GM23338 (cell line): ENCODE results near the gene SUPT3H.

Experiments
- EZH2 ChIP-seq: fragments of 200-600 bp; sonication (generic); IDR thresholded peaks from one replicate; pipeline ENCODE4 v1.8.0; 2017; ENCODE audit warnings: antibody characterized with exemption, mild to moderate bottlenecking, low read depth; ENCODE audit not compliant: unreplicated experiment
- STAT1 ChIP-seq: IDR thresholded peaks from one replicate; pipeline ENCODE4 v1.6.1; 2016; ENCODE audit warnings: antibody characterized with exemption; ENCODE audit not compliant: unreplicated experiment
- TF ChIP-seq, protein P1 (sequence below): IDR thresholded peaks from one replicate; pipeline ENCODE4 v1.6.1; 2018; ENCODE audit warnings: antibody characterized with exemption; ENCODE audit not compliant: unreplicated experiment
- TF ChIP-seq, protein P2 (sequence below), 2 experiments: fragments of 200-600 bp in 1 of 2; sonication (generic) in 1 of 2; conservative IDR thresholded peaks; 2 replicates each; pipeline versions ENCODE4 v1.5.1 to v1.6.1; 2016 to 2017; ENCODE audit warnings: antibody characterized with exemption in 2 of 2, low read depth in 2 of 2, mild to moderate bottlenecking in 2 of 2, moderate library complexity in 1 of 2

DNA sequence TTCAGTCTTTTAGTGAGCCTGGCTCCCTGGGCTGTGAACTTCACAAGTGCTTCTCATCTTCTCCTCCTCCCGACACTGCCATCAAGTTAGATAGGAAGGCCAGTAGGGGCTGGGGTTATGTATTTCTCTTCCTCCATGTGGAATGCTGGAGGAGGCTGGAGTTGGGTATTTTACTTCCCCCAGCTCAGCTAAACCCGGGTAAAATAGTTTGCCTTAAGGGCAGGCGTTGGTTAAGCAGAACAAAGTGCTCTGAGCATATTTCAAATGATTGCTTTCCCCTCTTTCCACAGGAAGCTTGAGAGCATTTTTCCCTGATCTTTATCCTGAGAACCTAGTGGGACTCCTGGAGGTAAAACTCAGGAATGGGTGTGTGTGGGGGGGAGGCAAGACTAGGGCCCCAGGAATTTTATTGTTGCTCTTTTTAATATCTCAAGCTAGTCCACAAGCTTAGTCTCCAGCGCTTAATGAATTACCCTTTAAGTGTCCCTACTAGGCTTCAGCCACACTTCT is 16.9 kb upstream of the SUPT3H start:
- TF ChIP-seq, protein P1, sequence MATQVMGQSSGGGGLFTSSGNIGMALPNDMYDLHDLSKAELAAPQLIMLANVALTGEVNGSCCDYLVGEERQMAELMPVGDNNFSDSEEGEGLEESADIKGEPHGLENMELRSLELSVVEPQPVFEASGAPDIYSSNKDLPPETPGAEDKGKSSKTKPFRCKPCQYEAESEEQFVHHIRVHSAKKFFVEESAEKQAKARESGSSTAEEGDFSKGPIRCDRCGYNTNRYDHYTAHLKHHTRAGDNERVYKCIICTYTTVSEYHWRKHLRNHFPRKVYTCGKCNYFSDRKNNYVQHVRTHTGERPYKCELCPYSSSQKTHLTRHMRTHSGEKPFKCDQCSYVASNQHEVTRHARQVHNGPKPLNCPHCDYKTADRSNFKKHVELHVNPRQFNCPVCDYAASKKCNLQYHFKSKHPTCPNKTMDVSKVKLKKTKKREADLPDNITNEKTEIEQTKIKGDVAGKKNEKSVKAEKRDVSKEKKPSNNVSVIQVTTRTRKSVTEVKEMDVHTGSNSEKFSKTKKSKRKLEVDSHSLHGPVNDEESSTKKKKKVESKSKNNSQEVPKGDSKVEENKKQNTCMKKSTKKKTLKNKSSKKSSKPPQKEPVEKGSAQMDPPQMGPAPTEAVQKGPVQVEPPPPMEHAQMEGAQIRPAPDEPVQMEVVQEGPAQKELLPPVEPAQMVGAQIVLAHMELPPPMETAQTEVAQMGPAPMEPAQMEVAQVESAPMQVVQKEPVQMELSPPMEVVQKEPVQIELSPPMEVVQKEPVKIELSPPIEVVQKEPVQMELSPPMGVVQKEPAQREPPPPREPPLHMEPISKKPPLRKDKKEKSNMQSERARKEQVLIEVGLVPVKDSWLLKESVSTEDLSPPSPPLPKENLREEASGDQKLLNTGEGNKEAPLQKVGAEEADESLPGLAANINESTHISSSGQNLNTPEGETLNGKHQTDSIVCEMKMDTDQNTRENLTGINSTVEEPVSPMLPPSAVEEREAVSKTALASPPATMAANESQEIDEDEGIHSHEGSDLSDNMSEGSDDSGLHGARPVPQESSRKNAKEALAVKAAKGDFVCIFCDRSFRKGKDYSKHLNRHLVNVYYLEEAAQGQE, result no peak
- TF ChIP-seq, protein P2, sequence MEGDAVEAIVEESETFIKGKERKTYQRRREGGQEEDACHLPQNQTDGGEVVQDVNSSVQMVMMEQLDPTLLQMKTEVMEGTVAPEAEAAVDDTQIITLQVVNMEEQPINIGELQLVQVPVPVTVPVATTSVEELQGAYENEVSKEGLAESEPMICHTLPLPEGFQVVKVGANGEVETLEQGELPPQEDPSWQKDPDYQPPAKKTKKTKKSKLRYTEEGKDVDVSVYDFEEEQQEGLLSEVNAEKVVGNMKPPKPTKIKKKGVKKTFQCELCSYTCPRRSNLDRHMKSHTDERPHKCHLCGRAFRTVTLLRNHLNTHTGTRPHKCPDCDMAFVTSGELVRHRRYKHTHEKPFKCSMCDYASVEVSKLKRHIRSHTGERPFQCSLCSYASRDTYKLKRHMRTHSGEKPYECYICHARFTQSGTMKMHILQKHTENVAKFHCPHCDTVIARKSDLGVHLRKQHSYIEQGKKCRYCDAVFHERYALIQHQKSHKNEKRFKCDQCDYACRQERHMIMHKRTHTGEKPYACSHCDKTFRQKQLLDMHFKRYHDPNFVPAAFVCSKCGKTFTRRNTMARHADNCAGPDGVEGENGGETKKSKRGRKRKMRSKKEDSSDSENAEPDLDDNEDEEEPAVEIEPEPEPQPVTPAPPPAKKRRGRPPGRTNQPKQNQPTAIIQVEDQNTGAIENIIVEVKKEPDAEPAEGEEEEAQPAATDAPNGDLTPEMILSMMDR (conservative IDR thresholded peaks at IDR 0.05; ENCODE audit: low read depth in 2 of 2), result no peak
- TF ChIP-seq EZH2 (no peak), STAT1 (no peak)
